ENCODE results near the gene TLE3. TPM values are rescaled to one million over a fixed set of nuclear protein-coding genes. Genes with fewer than 3 reads are reported as not detected.
"Not testable (repeated sequence)": the region's sequence is repeated elsewhere in the genome, so short reads cannot be mapped to it uniquely, and the experiment has no call there.

Gene TLE3
- total RNA-seq, 1 experiment from 2014 or later: 46.0 TPM

DNA sequence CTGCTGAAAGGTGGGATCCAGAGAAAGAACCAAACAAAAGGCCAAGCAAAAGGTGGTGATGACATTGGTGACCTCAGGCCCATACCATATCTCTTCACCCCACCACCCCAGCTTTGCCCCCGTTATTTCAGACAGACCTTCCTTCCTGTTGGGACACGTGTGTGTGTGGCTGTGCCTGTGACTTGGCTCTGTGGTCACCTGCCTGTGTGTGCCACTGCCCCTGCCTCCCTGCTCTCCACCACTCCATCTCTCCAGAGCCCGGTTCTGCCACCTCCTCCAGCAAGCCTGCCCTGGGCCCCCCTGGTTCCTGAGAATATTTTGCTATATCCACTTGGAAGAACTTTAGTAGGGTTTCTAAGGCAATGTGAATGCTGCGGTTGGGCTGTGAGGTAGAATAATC, 28.6 kb upstream of the TLE3 start:
- DNase-seq (ENCODE audit: low read depth): no peak

DNA sequence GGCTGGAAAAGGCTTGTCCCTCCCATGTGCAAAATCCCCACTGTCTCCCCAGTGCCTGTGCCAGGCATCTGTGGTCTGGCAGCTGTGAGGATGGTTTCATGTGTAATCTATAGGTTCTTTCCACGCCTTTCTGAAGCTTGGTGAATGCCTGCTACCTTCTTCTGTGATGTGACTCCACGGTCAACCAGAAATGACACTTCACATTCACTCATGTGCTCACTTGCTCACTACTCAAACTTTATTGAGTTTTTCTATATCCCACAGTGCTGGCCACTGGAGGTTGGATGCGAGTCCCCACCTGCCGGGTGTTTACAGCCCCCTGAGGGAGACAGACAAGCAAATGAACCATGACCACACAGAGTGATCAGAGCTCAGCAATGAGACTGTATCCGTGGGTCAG, 27.9 kb upstream of the TLE3 start:
- no peak for DNase-seq (ENCODE audit: low read depth)

DNA sequence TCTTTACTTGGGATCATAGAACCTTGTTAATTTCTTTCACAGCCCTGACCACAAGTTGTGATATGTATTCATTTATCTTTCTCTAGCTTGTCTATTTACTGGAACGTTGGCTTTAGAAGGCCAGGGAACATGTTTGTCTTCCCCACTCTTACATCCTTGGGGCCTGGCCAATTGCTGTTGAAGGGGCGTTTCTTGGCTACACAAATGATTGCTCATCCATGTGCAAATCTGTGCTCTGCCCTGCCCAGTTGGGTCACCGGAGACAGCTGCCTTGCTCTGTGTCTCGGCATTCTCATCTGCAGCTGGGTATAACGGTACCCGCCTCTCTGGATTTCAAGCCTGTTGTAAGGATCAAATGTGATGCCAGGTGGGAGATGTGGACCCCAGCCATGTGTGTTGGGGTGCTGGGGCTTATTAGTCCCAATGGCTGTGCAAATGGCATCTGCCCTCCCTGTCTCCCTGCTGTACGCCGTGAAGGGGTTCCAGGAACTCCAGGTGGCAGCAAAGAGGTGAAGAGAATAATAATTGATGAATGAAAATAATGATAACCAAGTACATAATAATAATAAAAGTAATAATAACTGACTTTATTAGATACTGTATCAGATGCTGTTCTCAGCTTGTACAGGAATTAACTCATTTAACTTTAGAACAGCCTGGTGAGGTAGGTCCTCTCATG, 24.0 kb upstream of the TLE3 start:
- peak; percentile 80 for DNase-seq (ENCODE audit: low read depth)

DNA sequence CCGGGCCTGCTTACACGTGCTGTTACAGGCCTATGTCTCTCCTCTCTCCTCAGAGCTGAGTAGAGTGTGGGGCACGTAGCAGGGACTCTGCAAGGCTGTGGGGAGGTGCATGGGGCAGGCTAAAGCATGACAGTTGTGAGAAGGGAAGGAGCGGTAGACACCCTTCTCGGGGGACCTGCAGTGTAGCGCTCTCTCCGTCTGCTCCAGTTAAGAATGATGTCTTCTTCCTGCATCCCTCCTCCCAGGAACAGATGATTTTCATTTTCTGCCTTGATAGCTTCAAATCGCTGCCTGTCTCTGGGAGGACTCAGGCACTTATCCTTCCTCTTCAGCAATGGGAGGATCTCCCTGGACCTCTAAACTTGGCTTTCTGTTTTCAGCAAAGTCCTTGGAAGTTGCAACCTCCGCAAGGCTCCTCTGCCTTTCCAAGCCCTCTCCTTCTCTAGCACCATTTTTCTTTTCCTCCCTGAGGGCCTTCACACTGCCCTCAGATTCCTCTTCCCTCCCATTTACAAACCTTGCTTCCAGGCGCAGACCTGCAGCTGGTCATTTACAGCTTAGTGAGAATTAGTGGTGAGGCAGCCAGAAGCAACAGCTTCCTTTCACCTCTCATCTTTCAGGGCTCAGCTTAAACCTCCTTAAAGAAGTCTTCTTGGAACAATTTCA, 23.4 kb upstream of the TLE3 start:
- no peak for DNase-seq (ENCODE audit: low read depth)

DNA sequence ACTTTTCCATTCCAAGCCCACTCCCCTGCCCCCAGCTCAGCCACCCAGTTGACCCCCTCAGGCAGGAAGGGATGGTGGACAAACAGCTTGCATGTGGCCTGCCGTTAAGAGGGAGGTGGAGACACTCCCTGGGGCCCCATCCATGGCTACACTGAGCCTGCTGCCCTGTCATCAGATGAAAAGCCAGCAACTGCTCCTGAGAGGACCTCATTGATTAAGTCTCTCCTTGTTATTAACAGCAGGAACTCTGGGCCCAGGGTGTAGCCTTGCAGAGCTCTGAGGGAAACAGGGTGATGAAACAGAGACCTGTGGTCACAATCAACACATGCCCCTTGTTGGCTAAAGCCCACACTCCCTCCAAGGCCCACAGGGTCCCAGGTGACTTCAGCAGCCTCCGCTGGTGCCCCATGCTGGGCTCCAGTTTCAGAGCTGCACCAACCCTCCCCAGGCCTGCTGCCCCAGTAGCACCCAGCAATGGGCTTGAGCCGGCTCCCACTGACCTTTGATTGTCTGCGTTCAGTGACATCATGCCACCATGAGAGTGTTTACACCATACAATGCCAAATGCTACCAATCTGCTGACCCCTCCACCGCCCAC, 22.3 kb upstream of the TLE3 start:
- DNase-seq (ENCODE audit: low read depth): no peak

DNA sequence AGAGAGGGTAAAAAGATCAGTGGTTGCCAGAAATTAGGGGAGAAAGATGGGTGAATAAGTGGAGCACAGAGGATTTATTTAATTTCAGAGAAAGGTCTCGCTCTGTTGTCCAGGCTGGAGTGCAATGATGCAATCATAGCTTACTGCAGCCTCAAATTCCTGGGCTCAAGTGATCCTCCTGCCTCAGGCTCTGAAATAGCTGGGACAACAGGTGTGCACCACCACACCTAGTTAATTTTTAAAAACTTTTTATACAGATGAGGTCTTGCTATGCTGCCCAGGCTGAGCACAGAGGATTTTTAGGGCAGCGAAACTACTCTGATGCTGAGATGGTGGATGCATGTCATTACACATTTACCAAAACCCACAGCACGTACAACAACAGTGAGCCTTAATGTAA, 20.9 kb upstream of the TLE3 start:
- no peak for DNase-seq (ENCODE audit: low read depth)

DNA sequence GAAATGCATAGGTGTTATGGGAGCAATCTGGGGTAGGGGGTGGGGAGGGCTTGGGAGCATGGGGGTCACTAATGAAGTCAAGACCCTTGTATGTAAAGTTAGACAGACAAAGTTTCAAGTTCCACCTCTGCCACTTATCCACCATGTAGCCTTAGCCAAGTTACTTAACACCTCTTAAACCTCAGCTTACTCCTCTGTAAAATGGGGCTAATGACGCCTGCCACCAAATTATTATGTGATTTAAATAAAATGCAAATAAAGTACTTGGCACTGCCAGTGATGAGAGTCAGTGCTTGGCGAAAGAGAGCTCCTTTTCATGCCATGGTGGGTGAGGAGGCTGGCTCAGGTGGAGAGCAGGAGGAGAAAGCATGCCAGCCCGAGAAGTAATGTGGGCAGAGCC, 18.6 kb upstream of the TLE3 start:
- no peak for DNase-seq (ENCODE audit: low read depth)

DNA sequence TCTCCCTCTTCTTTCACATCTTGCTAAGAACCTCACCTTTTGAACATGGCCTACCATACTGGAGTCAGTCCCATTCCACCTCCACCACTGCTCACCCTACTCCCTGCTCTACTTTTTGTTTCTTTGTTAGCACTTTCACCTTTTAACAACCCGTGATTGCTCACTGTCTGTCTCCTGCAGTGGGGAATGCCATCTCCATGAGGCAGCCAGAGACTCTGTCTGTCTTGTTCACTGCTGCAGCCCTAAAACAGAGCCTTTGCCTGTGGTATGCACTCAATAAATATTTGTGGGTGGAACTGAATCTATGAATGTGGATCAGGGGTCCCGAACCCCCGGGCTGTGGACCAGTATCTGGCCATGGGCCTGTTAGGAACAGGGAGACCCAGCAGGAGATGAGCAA, 16.5 kb upstream of the TLE3 start:
- DNase-seq (ENCODE audit: low read depth): no peak

DNA sequence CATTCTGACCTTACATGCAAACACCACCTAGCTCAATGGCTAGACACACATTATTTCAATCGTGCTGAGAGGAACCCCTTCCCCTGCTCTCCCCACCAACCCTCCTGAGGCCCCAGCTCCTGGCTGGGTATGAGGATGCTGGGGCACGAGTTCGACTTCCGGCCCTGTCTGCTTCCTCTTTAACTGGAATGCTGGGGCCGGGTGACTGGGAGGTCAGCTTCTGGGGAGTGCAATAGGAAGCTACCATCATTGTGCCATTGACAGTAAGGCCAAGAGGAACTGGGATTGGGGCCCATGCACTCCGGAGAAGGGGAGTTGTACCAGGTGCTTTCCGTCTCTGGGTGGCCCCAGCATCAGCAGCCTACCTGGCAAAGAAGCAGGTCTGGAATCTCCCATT, 15.6 kb upstream of the TLE3 start:
- DNase-seq (ENCODE audit: low read depth): no peak

DNA sequence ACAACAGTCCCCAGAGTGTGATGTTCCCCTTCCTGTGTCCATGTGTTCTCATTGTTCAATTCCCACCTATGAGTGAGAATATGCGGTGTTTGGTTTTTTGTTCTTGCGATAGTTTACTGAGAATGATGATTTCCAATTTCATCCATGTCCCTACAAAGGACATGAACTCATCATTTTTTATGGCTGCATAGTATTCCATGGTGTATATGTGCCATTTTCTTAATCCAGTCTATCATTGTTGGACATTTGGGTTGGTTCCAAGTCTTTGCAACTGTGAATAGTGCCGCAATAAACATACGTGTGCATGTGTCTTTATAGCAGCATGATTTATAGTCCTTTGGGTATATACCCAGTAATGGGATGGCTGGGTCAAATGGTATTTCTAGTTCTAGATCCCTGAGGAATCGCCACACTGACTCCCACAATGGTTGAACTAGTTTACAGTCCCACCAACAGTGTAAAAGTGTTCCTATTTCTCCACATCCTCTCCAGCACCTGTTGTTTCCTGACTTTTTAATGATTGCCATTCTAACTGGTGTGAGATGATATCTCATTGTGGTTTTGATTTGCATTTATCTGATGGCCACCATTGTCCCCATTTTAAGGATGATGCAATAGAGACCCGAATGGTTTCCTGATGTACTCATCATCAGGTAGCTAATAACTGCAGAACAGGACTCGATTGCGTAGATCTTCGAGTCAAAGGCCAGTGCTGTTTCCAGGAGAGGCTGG, 15.0 kb upstream of the TLE3 start:
- DNase-seq (ENCODE audit: low read depth): not testable (repeated sequence)

DNA sequence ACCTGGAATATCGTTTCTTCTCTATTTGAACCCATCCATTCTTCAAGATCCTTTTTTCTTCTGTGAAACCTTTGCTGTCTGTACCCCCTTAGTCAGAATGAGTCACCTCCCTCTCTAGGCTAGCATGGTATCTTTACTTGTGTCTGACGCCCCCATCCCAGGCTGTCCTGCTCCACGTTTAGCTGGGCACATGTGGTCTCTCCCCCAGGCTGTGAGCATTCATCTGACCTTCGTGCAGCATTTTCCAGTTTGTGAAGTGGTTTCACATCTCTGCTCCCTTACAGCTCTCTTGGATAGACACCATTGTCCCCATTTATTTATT, 14.3 kb upstream of the TLE3 start:
- peak; percentile 59 for DNase-seq (ENCODE audit: low read depth)

DNA sequence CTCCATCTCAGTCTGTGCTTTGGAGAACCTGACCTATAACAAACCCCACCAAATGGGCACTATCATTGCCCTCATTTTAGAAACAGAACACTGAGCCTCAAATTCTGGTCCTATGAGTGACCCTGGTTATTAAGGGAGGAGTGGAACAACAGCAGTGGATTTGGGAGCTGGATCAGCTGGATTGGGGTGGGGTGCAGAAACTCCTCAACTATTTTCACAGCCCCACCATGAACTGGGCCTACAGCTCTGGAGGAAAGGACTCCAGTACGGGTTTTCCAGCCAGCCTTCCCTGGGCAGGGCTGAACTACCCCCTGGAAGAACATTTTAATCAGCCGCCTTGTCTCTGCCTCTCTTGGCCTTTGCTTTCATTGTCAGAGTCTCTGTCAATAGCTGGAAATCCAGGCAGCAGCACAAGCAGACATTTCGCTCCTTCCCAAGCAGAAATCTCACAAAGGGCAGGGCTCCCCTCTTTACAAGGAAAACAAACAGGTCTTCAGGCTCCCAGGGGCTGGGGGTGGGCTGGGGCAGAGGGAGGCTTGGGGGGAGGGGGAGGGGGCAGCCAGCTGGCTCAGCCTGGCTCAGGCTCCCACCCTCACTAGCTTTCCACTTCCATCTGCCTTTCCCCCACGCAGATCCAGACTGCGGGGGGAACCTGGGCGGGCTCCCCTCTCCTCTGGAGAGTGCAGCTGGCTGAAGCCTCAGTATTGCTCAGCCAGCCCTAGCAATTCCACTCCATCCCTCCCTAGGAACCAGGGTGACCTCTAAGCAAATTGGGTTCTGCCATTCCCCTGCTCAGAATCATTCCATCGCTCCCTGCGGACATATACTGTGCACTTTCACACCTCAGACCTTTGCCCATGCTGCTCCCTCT, 13.7 kb upstream of the TLE3 start:
- DNase-seq (ENCODE audit: low read depth): peak; percentile 87

DNA sequence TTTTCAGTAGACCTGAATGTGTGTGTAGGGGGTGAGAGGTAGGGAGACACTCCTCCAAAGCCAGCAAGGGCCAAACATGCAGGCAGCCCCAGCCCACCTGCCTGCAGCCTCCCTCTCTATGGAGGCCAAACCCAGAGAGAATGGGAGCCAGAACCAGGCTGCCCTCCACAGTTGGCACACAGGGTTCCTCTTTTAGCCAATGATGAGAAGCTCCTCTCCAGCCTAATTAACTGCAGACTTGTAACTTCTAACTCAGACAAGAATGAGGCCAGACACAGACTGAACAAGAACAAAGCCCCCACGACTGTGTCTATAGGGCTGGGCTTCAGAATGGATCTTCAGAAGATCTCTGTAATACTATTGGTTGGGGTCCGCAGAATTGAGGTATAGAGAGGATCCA, 12.3 kb upstream of the TLE3 start:
- no peak for DNase-seq (ENCODE audit: low read depth)

DNA sequence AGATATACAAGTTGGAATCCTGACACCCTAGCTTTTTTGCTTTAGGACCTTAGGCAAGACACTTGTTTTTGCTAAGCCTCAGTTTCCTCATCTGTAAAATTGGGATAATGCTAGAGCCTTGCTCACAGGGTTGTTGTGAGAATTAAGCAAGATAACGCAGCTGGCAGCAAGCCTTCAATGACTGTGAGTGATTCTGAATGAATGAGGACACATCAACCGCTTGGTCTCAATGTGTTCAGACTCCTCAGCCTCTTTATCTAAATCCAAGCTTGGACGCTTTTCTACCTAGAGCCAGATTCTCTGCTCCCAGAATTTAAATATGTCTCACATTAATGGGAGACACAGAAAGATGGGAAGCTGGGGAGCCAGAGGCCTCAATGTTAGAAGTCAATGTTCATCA, 11.8 kb upstream of the TLE3 start:
- DNase-seq (ENCODE audit: low read depth): no peak

DNA sequence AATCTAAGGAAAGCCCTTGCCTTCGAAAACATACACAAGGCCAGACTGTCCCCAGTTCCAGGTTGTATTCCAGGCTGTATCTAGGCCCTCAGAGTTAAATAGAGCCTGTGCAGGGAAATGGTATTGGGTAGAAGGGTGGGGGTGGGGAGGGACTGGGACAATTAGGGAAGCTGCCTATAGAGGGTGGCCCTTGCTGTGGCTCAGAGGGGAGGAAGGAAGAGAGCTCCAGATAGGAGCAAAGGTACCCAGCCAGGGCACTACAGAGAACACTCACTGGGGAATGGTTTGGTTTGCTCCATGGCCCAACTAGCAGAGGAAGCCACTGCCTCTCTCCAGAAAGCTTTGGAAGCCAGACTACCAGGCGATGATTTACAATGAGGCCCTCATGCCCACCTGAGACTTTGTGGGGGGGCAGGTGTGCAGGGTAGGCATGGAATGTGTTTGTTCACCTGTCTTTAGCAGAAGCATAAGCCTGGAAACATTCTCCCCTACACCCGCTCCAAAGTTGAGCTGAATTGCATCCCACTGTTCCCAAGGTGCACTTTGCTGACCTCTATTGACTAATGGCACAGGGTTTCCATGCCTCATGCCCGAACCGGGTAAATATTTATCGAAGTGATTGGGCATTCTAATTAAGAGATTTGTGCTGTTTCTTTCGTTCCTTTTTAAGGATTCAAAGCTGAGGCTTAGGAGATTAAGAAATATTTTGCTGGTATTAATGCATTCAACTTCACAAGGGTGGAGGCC, 6.3 kb upstream of the TLE3 start:
- no peak for DNase-seq (ENCODE audit: low read depth)

DNA sequence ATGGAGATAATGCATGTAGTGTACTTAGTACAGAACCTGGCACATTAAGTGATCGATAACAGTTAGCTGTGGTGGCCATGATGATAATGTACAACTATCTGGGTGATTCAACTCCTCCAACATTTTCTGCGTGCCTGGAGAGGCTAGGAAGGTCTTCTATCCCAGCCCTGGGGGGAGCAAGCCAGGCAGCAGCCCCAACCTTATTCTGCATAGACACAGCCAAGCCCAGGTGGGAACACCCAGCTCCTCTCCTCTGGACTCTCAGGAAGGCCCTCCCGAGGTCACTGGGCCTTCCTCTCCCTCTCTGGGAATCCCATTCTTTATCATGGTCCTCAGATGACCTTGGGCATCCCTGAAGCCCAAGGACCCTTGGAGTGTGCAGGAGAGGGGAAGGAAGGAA, 5.1 kb upstream of the TLE3 start:
- no peak for DNase-seq (ENCODE audit: low read depth)

DNA sequence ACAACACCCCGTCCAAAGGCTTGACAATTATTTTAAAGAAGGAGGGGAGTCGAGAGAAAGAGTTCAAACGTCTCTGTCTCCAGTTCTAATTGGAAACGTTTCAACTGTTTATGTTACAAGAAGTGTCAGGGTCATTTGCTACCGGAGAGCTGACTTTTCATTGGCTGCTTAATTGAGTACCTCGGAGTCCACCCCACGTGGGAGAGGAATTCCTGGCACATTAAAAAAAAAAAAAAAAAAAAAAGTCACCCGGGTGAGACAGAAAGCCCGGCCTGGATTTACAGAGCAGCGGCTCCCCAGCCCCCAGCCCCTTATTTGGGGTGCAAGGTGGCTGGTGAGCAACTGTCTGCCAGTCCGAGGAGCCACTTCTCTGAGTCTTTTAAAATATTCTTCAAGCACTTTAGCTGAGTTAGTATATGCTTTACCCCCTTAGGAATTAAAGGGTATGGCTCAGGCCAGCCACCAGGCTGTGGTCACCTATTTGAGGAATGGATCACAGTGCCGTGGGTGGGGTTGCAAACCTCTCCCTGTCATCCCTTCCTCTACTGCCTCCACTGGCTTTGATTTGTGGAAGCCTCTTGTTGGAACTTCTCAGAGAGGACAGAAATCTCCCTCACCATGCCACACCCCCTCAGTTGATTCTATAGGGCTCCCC, 3.9 kb upstream of the TLE3 start:
- peak; percentile 89 for DNase-seq (ENCODE audit: low read depth)

DNA sequence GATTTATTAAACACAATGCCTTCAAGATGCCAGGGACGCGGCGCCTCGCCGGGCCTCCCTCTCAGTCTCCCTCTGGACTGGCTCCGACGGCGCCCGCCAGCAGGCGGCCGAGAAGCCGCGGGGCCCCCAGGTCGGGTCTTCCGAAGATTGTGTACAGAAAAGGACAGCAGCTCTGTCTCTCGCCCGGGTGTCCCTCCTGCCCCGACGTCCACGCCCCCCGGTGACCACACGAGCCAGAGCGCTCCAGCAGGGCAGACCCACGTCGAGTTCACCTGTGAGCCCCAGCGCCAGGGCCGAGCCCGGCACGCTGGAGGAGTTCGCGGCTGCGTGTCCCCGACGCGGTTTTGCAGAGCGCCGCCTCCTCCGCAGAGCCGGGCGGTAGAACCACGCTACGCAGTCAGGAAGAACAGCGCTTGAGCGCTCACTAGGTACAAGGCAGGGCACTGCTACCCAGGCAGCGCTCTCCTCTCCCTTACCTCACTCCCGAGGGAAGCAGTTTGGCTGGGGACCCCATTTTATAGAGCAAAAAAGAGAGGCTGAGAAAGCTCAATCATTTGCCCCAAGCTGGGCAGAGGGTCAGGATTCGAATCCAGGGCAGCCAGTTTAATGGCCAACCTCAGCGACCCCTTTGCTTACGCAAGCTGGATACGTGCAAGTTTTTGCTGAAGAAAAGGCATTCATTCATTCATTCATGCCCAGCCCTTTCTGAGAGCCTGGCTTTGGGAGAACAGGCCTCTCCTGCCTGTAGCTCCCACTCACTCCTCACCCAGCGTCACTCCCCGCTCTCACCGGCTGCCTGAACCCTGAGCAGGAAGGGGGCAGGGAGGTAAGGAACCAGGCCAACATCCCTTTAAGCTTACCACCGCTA, 3.0 kb upstream of the TLE3 start:
- peak; percentile 73 for DNase-seq (ENCODE audit: low read depth)

DNA sequence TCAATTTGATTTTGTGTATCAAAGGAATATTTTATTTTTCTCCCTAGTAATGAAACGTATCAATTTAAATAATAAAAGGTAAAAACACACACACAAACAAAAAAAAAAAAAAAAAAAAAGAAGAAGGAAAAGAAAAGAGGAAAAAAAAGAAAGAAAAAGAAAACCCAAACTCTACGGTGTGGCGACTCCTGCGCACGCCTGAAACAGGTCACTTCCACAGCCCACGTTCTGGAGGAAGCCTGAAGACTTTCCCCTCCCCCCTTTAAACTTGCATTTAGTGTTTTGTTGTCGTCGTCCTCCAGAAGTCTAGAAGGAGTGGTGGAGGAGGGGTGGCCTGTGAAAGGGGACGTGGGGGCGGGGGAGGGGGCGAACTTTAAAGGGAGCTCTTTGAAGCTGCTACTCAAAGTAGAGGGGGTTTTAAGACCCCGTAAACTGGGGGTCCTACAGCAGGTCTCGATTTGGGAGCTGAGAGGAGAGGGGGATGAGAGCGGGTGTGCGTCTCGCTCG, 2.3 kb upstream of the TLE3 start:
- DNase-seq (ENCODE audit: low read depth): peak; percentile 26
